NCI-H1417 treated with DMSO at 0.1 percent for 48 hours (cell line): ENCODE results near the gene ADAMTS6.
"Not testable (repeated sequence)": the region's sequence is repeated elsewhere in the genome, so short reads cannot be mapped to it uniquely, and the experiment has no call there.

Experiments
- DNase-seq: peaks from one replicate; lab custom pipeline; 2025; lab: John Stamatoyannopoulos, UW

Gene ADAMTS6

GRCh38 chr5:65197531-65198455, 283.9 kb downstream of the ADAMTS6 start:
- DNase-seq, result no peak

- DNase-seq, result no peak
Measured at GRCh38 chr5:65194871-65195270, 286.8 kb downstream of the ADAMTS6 start.

GRCh38 chr5:65192331-65192730, 289.4 kb downstream of the ADAMTS6 start:
- DNase-seq, result no peak

- no peak for DNase-seq
Measured at GRCh38 chr5:65191554-65192135, 290.1 kb downstream of the ADAMTS6 start.

GRCh38 chr5:65190328-65191053, 291.2 kb downstream of the ADAMTS6 start:
- no peak for DNase-seq

GRCh38 chr5:65186646-65187227, 295.0 kb downstream of the ADAMTS6 start:
- no peak for DNase-seq

GRCh38 chr5:65185468-65185867, 296.3 kb downstream of the ADAMTS6 start:
- no peak for DNase-seq

GRCh38 chr5:65184780-65185179, 296.9 kb downstream of the ADAMTS6 start:
- DNase-seq, result no peak

GRCh38 chr5:65174231-65174630, 307.5 kb downstream of the ADAMTS6 start:
- DNase-seq, result not testable (repeated sequence)

GRCh38 chr5:65173130-65173525, 308.6 kb downstream of the ADAMTS6 start:
- DNase-seq, result no peak

GRCh38 chr5:65172486-65173129, 309.1 kb downstream of the ADAMTS6 start:
- no peak for DNase-seq

GRCh38 chr5:65171645-65172044, 310.1 kb downstream of the ADAMTS6 start:
- DNase-seq, result no peak

GRCh38 chr5:65163698-65164097, 318.0 kb downstream of the ADAMTS6 start:
- no peak for DNase-seq

- no peak for DNase-seq
Measured at GRCh38 chr5:65161655-65162054, 320.1 kb downstream of the ADAMTS6 start.

GRCh38 chr5:65157906-65158603, 323.7 kb downstream of the ADAMTS6 start:
- no peak for DNase-seq

- DNase-seq, result no peak
Measured at GRCh38 chr5:65156933-65157332, 324.8 kb downstream of the ADAMTS6 start.

GRCh38 chr5:65152131-65152530, 329.6 kb downstream of the ADAMTS6 start:
- no peak for DNase-seq

GRCh38 chr5:65151614-65152013, 330.1 kb downstream of the ADAMTS6 start:
- DNase-seq, result no peak

- no peak for DNase-seq
Measured at GRCh38 chr5:65150599-65151304, 331.0 kb downstream of the ADAMTS6 start.

GRCh38 chr5:65149827-65150226, 331.9 kb downstream of the ADAMTS6 start:
- DNase-seq, result no peak
